DND-41 (cell line): ENCODE data around the gene SCLT1.

ENCODE experiments used
- ATAC-seq: fragments of 200-7000 bp; cut with Tn5 transposase; 3 replicates; pipeline ENCODE4 v1.9.1; 2021; ENCODE audit warnings: low read depth; ENCODE audit not compliant: insufficient read depth
- DNase-seq: peaks from one replicate; pipeline ENCODE4 v3.0.0-alpha.2; 2020
- H2AFZ ChIP-seq: 2 replicates; pipeline ENCODE4 v1.6.0; 2012; ENCODE audit warnings: low read depth, low read length
- H3K27ac ChIP-seq: 2 replicates; pipeline ENCODE4 v1.5.1; 2012; ENCODE audit warnings: low read length, inconsistent platforms
- H3K27me3 ChIP-seq: fragments of 200-600 bp; sonication (generic); 2 replicates; pipeline ENCODE4 v1.6.0; 2012; ENCODE audit warnings: low read length, mild to moderate bottlenecking, inconsistent platforms; ENCODE audit not compliant: insufficient read depth, poor library complexity
- H3K36me3 ChIP-seq: 2 replicates; pipeline ENCODE4 v1.5.1; 2012; ENCODE audit warnings: low read length, inconsistent platforms; ENCODE audit not compliant: insufficient read depth
- H3K4me1 ChIP-seq: 2 replicates; pipeline ENCODE4 v1.5.1; 2012; ENCODE audit warnings: mild to moderate bottlenecking, low read length; ENCODE audit not compliant: insufficient read depth
- H3K4me2 ChIP-seq: 2 replicates; pipeline ENCODE4 v1.6.0; 2012; ENCODE audit warnings: mild to moderate bottlenecking, moderate library complexity, low read length, inconsistent platforms; ENCODE audit not compliant: insufficient read depth
- H3K4me3 ChIP-seq, 2 experiments: fragments of 200-600 bp in 1 of 2; shearing (Covaris generic) in 1 of 2; 2 replicates each; pipeline ENCODE4 v1.5.1; 2012 to 2016; ENCODE audit warnings: inconsistent platforms in 2 of 2, low read length in 2 of 2, mild to moderate bottlenecking in 2 of 2, low read depth in 1 of 2, moderate library complexity in 1 of 2
- H3K79me2 ChIP-seq: 2 replicates; pipeline ENCODE4 v1.6.0; 2012; ENCODE audit warnings: low read length, inconsistent platforms; ENCODE audit not compliant: insufficient read depth
- H3K9ac ChIP-seq: 2 replicates; pipeline ENCODE4 v1.6.0; 2012; ENCODE audit warnings: low read depth, mild to moderate bottlenecking, inconsistent platforms, low read length, moderate library complexity
- H3K9me3 ChIP-seq: 2 replicates; pipeline ENCODE4 v1.5.1; 2012; ENCODE audit warnings: low read length, moderate library complexity, mild to moderate bottlenecking, inconsistent platforms; ENCODE audit not compliant: insufficient read depth, severe bottlenecking
- H4K20me1 ChIP-seq: 2 replicates; pipeline ENCODE4 v1.6.0; 2012; ENCODE audit warnings: low read length; ENCODE audit not compliant: insufficient read depth
- CTCF ChIP-seq: IDR thresholded peaks from 2 replicates; pipeline ENCODE4 v1.5.1; 2012; ENCODE audit warnings: borderline replicate concordance, low read length, moderate library complexity, mild to moderate bottlenecking; ENCODE audit not compliant: poor library complexity, severe bottlenecking; ENCODE audit errors: extremely low read depth
- EZH2 ChIP-seq: IDR thresholded peaks from 3 replicates; pipeline ENCODE4 v1.6.1; 2012; ENCODE audit warnings: borderline replicate concordance, low read depth, mild to moderate bottlenecking, moderate library complexity, low read length, inconsistent platforms; ENCODE audit not compliant: severe bottlenecking

The SCLT1 gene

GRCh38 chr4:128957459-128957858 lies 135.9 kb downstream of the SCLT1 start:
- H2AFZ ChIP-seq: no peak overlapping the region
- H3K79me2 ChIP-seq: no peaks in the 10 kb centered on the region
- no peaks in the 10 kb centered on the region for H4K20me1 ChIP-seq
- no peak for TF ChIP-seq CTCF
- TF ChIP-seq EZH2: no peak
- no peak overlapping the region for H3K9ac ChIP-seq
- H3K9me3 ChIP-seq: no peaks in the 10 kb centered on the region
- H3K36me3 ChIP-seq: peaks cover 7% of the 10 kb centered on the region; the same call in 1 of the 2 replicates
- no peak overlapping the region for H3K27ac ChIP-seq
- no peaks in the 10 kb centered on the region for H3K27me3 ChIP-seq
- H3K4me3 ChIP-seq: no peak overlapping the region
- DNase-seq: no peak
- H3K4me2 ChIP-seq: no peak overlapping the region
- 0 out of 2 replicates have a peak, but pooled peaks cover 5% of the 10 kb centered on the region for H3K4me1 ChIP-seq
- no peak for ATAC-seq

GRCh38 chr4:128955751-128956150 lies 137.6 kb downstream of the SCLT1 start:
- no peak overlapping the region for H3K4me2 ChIP-seq
- no peak overlapping the region for H3K4me3 ChIP-seq
- TF ChIP-seq CTCF (no peak), EZH2 (no peak)
- no peak overlapping the region for H3K27ac ChIP-seq
- ATAC-seq: no peak
- no peak overlapping the region for H3K9ac ChIP-seq
- no peaks in the 10 kb centered on the region for H4K20me1 ChIP-seq
- DNase-seq: no peak
- no peak overlapping the region for H2AFZ ChIP-seq
- H3K4me1 ChIP-seq: no peaks in the 10 kb centered on the region
- no peaks in the 10 kb centered on the region for H3K27me3 ChIP-seq
- peaks cover 7% of the 10 kb centered on the region; the same call in 1 of the 2 replicates for H3K36me3 ChIP-seq
- no peaks in the 10 kb centered on the region for H3K79me2 ChIP-seq
- H3K9me3 ChIP-seq: no peaks in the 10 kb centered on the region

- H3K79me2 ChIP-seq: no peaks in the 10 kb centered on the region
- DNase-seq (no peak), ATAC-seq (no peak)
- H3K4me1 ChIP-seq: no peaks in the 10 kb centered on the region
- no peak overlapping the region for H3K4me2 ChIP-seq
- no peak overlapping the region for H2AFZ ChIP-seq
- H4K20me1 ChIP-seq: no peaks in the 10 kb centered on the region
- H3K36me3 ChIP-seq: peaks cover 10% of the 10 kb centered on the region; the same call in 1 of the 2 replicates
- H3K4me3 ChIP-seq: no peak overlapping the region
- H3K9ac ChIP-seq: no peak overlapping the region
- no peak for TF ChIP-seq CTCF
- TF ChIP-seq EZH2: no peak
- H3K27me3 ChIP-seq: no peaks in the 10 kb centered on the region
- no peaks in the 10 kb centered on the region for H3K9me3 ChIP-seq
- H3K27ac ChIP-seq: no peak overlapping the region
These were observed 138.4 kb downstream of the SCLT1 start for GRCh38 chr4:128954941-128955340.

- H3K79me2 ChIP-seq: no peaks in the 10 kb centered on the region
- no peaks in the 10 kb centered on the region for H4K20me1 ChIP-seq
- no peak for DNase-seq
- no peak overlapping the region for H3K4me2 ChIP-seq
- H3K27me3 ChIP-seq: no peaks in the 10 kb centered on the region
- no peak overlapping the region for H3K27ac ChIP-seq
- no peak overlapping the region for H2AFZ ChIP-seq
- no peak overlapping the region for H3K9ac ChIP-seq
- peaks cover 7% of the 10 kb centered on the region for H3K36me3 ChIP-seq
- no peak overlapping the region for H3K4me3 ChIP-seq
- ATAC-seq: no peak
- TF ChIP-seq EZH2: no peak
- no peaks in the 10 kb centered on the region for H3K9me3 ChIP-seq
- H3K4me1 ChIP-seq: no peaks in the 10 kb centered on the region
These were observed 142.0 kb downstream of the SCLT1 start for GRCh38 chr4:128951316-128951715.
